ENCODE data around the gene ERC2. TPM values are rescaled to one million over a fixed set of nuclear protein-coding genes. Genes with fewer than 3 reads are reported as not detected.
"Not testable (repeated sequence)": the region's sequence is repeated elsewhere in the genome, so short reads cannot be mapped to it uniquely, and the experiment has no call there.

Gene ERC2
- total RNA-seq, 1 donor from 2014 or later = 0.32 TPM

DNA sequence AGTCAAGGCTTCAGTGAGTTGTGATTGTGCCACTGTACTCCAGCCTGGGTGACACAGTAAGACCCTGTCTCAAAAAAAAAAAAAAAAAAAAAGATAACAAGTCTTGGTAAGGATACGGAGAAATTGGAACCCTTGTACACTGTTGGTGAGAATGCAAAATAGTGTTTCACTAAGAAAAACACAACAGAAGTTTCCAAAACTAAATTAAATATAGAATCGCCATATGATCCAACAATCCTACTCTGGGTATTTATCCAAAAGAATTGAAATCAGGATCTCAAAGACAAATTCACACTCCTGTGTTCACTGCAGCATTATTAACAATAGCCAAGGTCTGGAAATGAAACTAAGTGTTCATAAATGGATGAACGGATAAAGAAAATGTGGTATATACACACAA lies 149.4 kb downstream of the ERC2 start:
- no peak for DNase-seq (ENCODE audit: low read depth)

DNA sequence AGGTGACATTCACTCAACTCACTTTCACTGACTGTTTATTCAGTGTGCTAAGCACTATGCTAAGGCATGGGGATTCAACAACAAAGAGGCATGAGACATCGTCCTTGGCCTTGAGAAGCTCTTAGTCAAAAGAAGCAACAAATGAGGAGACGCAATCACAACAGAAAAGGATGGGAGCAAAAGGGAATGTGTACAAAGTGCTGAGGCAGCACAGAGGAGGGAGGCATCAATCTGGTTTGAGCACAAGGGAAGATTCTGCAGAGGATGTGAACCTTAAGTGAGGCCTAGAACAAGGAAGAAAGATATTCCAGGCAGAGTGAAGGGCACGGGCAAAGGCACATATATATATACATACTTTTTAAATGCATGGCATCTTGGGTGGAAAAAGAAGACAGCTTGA lies 151.3 kb downstream of the ERC2 start:
- no peak for DNase-seq (ENCODE audit: low read depth)

DNA sequence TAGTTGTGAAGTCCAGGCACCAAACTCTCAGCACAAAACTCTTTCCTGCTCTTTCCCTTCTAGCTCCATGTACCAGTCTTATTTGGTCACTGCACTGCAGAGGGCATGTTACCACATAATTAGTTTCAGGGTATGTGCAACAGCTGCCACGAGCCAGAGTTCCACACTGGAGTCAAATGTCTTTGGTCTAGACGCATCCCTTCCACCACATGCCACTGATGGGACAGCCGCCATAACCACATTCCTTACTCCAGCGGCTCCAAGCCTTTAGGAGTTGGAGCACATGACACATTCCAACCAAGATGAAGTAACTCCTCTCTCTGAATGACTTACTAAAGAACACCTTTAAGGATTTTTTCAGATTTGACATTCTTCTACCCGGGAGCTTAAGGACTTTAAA lies 153.4 kb downstream of the ERC2 start:
- DNase-seq (ENCODE audit: low read depth) = peak; percentile 97

DNA sequence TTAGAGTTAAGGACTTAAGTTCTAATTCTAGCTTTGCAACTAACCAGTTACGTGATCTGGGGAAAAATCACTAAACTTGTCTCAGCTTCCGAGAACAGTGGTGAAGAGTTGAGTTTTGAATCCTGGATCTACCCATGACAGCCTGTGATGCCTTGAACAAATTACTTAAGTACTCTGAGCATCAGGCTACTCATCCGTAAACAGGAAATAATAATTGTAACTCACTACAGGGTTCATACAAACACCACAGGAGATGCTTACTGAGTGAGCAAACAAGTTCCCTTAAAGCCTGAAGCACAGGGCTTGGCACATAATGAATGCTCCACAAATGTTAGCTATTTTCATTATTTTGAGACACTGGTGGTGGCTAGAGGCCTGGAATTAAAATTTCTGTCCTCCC lies 158.8 kb downstream of the ERC2 start:
- DNase-seq (ENCODE audit: low read depth) = no peak

DNA sequence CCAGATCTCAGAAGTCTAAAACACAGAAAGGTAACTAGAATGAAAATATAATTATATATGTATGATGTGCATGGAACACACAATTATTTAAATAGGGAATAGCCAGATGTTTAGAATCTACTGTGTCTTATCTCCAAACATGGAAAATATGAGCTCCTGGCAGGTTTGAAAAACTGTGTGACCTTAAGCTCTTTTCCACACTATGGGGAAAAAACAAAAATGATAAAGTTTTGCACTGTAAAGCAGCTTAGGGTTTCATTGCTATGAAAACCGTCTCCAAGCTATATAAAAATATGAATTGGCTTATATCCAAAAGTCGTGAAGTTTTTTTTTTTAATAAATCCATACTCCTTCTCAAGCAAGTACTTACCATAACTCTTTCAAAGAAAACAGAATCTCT lies 159.8 kb downstream of the ERC2 start:
- no peak for DNase-seq (ENCODE audit: low read depth)

DNA sequence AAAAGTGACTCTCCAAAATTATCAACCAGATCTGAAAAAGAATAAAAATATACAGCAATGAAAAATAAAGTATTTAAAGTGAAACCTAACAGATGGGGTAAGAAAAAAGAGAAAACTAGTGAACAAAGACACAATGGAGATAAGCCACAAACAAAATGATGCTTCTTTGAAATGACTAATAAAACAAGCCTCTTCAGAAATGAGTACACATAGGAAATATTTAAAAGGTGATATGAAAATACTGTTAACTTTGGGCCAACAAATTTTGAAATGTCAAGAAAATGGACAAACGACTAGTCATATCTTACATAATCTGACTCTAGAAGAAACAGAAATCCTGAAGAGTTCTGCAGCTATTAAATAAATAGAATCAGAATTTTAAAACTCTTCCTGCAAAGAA lies 164.2 kb downstream of the ERC2 start:
- no peak for DNase-seq (ENCODE audit: low read depth)

DNA sequence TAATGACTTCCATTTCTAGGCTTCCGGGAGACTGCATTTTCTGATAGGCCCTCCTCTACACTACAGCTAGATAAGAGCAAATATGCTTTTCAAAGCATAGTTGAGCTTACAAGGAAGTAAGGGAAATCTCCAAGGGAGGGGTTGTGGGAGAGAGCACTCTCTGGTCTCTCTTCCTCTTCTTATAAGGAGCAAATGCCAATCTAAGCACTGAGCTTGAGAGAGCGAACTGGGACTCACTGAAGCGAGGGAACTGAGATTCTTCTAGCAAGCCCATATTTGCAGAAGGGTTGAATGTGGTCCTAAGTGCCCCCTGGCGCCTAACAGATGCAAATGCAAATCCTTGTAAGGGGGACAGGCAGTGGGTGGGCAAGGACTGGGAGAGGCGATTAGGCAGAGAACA lies 164.8 kb downstream of the ERC2 start:
- peak; percentile 44 for DNase-seq (ENCODE audit: low read depth)

DNA sequence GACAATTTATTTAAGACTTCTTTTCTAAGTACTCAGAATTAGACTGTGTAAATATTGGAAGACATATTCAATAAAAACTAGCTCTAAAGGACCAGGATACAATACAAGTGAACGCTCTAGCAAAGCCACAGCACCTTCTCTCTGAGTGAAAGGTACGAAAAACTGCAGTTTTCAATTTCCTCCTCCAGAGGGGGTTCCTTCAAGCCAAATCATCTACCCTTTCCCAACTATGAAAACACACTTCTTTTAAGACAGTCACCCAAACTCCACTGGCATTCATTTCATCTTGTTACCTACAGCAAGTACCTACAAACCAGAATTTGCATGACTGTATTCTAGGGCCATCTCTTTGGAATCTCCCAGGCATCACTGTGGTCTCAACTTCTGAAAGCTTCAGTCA lies 165.8 kb downstream of the ERC2 start:
- DNase-seq (ENCODE audit: low read depth) = no peak

DNA sequence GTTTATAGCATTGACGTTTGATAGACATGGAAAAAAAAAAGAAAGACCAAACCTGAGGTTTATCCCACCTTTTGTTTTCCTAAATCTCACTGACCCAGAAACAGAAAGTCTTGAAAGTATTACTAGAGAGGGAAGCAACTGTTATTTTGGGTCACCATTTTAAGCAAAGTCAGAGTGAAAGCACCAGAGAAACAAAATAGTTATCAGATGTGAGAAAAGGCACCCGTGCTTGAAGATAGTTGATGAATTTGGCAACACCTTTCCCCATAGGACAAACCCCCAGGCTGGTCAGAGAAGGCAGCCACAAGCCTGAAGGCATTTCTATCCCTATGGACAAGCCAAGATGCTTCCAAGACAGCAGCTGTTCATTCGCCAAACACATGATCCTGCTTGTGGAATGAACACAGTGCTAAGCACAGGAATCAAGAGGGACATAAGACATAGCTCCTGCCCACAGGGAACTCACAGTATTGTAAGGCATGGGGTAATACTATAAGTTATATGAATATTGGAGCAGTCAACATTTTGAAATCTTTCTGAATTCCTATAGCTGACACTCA lies 170.9 kb downstream of the ERC2 start:
- DNase-seq (ENCODE audit: low read depth) = peak; percentile 22

DNA sequence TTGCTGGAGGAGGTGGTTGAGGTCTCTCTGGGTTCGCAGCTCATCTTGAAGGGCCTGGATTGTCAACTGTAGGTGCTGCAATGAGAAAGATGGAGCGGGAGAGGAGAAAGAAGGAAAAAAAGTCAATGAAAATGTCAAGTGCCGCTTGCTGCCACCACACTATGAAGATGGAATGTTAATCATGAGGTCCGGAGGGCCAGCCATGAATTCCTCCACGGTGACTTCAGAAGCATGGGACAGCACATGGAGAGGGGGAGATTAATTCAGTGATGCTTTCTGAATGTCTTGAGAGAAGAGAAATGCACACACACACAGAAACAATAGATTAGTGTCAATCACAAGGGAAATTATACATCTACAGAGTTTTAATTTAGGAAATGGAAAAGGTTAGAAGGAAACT lies 171.9 kb downstream of the ERC2 start:
- peak; percentile 48 for DNase-seq (ENCODE audit: low read depth)

DNA sequence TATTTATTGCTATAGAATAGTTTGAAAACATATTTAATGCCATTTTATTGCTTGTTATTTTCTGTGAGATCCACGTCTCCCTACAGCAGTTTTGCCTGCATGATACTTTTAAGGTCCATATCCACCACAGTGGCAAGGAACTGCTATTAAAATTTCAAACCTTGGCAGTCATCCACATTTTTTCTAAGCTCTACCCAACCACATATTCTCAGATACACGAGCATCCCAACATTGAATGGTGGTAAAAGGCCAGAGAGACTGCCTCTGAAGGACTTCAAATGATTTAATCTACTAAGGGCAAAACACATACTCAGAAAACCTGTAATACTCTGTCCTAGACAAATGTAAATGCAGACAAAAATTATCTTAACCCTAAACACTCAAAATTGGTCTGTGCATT lies 173.1 kb downstream of the ERC2 start:
- DNase-seq (ENCODE audit: low read depth) = peak; percentile 32

DNA sequence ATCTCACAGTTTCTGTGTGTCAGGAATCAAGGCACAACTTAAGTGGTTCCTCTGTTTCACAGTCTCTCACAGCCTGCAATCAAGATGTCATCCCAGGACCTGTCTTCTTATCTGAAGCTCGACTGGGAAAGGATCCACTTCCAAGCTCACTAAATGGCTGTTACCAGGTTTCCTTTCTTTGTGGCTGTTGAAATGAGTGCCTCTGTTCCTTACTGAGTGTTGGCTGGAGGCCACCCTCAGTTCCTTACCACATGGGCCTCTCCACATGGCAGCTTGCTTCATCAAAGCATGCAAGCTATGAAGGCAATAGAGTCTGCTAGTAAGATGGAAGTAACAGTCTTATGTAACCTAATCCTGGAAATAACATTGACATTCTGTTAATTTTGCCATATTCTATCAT lies 174.0 kb downstream of the ERC2 start:
- no peak for DNase-seq (ENCODE audit: low read depth)

DNA sequence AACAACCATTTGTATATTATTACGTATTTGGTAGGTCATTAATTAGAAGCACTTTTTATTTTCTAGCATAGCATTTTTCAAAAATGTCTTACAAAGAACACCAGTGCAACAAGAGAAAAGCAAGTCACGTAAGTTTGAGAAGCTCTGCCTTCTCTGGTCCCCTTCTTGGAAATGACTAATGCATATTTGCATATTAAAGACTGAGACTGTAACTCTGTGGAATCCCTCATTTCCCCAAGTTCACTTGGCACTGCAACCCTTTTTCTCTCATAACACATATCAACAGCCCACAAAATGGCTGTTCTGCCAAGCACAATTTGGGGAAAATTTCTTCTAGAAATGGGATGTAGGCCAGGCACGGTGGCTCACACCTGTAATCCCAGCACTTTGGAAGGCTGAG lies 176.3 kb downstream of the ERC2 start:
- DNase-seq (ENCODE audit: low read depth) = no peak

DNA sequence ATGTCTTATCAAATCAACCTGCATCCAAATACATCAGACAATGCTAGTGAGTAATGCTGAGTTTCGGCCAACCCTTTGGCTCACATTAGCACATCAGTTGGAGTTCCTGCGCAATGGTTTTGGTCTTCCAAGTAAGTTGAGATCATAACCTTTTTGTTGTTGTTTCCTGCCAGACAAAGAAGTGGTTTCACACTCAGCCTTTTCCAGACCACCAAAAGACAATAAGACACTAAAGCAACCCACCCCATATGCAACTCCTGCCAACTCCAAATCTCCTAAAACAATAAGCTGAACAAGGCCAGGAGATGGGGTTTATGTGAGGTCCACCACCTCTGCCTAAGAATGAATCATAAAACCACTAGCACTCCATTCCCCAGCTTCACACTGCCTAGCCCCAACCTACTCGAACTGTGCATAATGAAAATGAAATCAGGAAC lies 177.0 kb downstream of the ERC2 start:
- peak; percentile 68 for DNase-seq (ENCODE audit: low read depth)

DNA sequence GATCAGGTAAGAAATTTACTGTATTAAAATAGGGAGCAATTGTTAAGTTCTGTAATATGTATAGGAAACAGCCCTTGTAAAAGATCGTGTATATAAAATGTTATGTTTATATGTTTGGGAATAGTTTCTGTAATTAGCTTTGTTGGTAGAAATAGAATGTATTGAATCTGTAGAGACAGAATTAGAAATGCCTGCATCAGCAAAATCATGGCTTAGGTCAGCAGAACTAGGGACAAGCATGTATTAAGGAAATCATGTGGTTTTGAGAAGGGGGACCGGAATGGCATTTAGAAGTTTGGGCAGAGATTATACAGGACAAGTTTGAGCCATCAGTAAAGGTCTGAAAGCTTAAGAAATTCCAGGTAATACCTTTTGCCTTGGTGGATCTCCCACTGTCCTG lies 177.9 kb downstream of the ERC2 start:
- DNase-seq (ENCODE audit: low read depth) = no peak

DNA sequence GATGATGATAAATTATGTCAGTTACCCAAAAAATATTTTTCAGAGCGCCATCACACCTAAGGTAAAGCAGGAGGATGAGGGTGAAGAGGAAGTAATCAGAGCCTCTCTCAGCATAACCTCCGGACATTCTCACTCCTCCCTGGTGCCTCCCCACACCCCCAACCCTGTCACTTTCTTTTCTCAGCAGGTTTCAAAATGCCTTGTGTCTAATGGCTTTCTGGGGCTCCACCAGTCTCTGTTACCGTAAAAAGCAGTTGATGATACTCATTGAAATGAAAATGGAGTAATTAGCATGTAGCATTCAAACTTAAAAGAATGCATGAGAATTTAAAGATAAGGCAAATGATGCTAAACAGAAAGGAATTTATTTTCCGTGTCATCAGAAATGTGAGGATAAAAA lies 180.0 kb downstream of the ERC2 start:
- no peak for DNase-seq (ENCODE audit: low read depth)

DNA sequence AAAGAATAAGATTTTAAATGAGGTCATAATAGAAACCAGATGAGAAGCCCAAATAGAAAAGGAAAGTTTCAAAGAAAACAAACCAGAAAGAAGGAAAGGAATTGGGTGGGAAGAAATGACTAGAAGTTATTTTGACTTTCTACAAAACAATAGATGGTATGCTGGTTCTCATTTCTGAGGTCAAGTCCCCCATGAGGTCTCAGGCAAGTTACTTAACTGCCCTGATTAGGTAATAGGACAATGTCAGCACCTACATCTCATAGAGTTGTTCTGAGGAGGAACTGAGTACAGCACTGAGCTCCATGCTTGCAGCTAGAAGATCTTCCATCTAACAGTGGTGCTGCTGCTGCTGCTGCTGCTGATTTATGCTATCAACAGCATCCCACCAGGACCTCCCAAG lies 185.9 kb downstream of the ERC2 start:
- no peak for DNase-seq (ENCODE audit: low read depth)

DNA sequence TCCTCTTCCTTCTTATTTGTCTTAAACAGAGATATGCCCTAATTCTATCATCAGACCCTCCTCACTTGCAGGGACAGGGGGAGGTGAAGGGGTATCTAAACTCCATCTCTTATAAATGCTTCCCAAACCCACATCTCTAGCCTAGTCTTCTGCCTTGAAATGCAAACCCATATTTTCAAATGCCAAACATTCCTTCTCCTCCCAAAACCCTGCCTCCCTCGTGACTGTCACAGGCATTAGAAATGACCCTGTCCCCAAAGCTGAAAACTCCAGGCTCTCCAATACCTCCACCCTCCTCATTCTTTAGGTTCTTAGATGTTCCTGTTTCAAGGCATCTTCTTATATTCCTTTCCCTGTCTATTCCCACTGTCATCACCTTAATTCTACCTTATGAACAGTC lies 191.0 kb downstream of the ERC2 start:
- no peak for DNase-seq (ENCODE audit: low read depth)

DNA sequence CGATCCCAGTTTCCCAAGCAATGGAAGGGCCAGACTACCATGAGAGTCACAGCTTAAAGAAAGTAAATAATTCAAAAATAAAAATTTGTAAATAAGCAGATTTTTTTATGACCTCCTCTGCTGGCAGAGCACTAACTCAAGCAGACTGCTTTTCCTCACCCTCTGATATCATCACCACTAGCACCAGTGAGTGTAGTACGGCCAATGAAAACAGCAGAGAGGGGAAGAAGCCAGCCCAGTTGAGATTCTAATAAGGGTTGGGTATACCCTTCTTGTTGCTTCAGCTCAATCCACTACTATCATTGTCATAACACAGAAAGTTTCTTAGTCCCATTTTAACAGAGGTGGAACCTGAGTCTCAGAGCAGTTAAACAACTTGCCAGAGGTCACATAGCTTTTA lies 193.1 kb downstream of the ERC2 start:
- DNase-seq (ENCODE audit: low read depth) = no peak

DNA sequence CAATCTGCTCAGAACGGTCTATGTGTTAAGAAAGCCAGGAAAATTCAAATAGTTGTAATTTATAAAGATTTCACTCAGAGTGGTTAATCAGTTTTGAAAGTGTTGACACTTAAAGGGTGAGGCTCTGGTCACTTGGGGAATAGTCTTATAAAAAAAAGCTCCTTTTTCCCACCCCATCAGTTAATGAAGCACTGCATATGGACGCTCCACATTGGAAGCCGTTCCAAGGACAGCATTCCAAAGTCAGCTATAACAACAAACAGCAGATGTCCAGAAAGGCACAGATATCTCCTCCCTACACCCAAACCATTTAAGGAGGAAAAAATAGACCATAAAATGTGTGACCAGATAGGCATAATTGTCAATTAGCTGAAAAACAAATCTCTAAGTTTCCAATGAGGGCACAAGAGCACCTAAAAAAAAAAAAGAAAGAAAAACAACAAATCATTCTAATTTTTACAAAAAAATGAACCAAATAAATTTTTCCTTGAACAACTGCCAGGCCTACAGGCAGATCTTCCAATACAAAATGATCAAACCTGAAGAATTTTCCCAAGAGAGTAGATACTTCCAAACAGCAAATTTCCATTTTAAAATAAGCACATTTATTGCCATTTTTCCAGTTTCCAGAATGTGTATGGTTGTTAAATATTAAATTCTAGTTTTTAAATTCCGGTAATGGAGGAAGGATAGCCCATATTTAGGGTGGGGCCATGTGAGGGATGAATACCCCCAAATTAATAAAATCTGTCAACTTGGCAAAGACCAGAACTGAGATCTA lies 198.3 kb downstream of the ERC2 start:
- no peak for DNase-seq (ENCODE audit: low read depth)

DNA sequence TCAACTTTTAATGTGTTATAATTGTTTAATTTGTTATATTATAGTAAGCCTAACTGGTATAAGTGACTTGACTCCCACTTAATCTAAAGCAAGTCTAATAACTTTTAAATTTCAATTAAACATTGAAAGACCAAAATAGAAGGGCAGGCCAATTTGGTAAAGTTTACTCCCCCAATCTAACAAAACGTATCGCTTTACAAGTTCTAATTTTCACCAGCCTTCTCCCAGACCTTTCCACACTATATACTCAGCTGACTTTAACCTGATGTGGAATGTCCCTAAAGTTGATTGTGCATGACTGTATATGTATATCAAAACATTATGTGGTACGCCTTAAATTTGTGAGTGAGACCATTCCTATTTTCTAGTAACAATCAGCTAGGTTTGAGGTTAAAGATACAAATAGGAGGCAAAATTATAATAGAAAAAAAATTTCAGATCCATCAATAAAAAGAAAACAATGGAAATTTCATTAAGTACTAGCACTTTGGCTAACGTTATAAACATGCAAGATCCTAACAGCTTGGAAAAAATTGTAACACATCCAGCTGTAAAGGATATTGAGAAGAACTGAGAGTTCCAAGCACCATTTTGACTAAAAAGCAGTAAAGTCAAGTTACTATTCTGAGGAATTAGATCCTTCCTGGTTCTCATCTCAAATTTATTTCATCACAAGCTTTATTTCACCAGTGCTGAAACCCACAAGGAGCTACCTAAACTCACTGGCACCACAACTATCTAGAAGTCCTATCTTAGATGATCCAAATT lies 199.5 kb downstream of the ERC2 start:
- DNase-seq (ENCODE audit: low read depth) = no peak

DNA sequence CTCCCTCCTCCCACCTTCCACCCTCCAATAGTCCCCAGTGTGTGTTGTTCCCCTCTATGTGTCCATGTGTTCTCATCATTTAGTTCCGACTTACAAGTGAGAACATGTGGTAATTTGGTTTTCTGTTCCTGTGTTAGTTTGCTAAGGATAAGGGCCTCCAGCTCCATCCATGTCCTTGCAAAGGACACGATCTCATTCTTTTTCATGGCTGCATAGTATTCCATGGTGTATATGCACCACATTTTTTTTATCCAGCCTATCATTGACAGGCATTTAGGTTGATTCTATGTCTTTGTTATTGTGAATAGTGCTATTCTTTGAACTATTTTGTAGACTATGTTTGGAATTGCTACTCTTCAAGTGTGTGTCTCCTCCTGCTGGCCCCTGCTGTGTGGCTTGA lies 206.4 kb downstream of the ERC2 start:
- not testable (repeated sequence) for DNase-seq (ENCODE audit: low read depth)

DNA sequence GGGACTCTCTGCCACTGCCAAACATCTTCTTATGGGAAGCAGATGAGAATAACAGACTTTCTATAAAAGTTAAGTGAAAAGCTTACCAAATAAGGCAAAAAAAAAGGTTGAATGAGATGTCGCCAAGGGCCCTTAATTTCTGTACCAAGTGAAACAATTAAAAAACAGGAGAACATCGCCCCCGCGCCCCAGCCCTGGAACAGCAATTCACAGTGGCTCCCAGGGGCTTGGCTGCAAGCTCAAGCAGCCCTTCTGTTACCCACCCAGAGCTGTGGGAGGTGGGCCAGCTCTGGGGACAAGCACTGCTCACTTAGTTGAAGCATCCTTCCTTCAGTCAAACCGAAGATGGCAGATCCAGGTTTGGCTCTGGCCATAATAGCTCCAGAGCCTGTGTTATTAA lies 208.0 kb downstream of the ERC2 start:
- no peak for DNase-seq (ENCODE audit: low read depth)

Measured in myocyte (in vitro differentiated cells).